ENCODE data around the gene NF1. TPM values are rescaled to one million over a fixed set of nuclear protein-coding genes. Genes with fewer than 3 reads are reported as not detected.
A peak's percentile ranks its signal among the peaks of the same experiment; 100 is the strongest.
"Not testable (repeated sequence)": the region's sequence is repeated elsewhere in the genome, so short reads cannot be mapped to it uniquely, and the experiment has no call there.

The NF1 gene
- total RNA-seq, 1 donor from 2014 or later = 82.5 TPM

DNA sequence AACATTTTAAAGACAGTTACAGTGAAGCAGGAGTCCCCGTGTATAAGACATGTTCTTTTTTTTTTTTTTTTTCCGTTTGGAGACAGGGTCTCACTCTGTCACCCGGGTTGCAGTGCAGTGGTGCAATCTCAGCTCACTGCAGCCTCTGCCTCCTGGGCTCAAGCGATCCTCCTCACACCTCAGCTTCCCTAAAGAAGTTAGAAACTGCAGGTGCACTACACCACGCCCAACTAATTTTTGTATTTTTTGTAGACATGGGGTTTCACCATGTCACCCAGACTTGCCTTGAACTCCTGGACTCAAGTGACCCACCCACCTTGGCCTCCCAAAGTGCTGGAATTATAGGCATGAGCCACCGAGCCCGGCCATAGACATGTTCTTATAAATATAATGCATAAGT is 216.1 kb downstream of the NF1 start:
- Mint-ChIP-seq H3K27me3 (no peaks in the 10 kb centered on the region), H3K4me1 (ENCODE audit: low read depth) (peaks cover 3% of the 10 kb centered on the region), H3K4me3 (ENCODE audit: low read depth) (no peak overlapping the region), H3K9me3 (ENCODE audit: low read depth) (no peaks in the 10 kb centered on the region), H3K27ac (no peak overlapping the region), H3K36me3 (ENCODE audit: insufficient read depth) (peaks cover 3% of the 10 kb centered on the region)
- DNase-seq (ENCODE audit: low spot score, unreplicated experiment) = no peak
- TF ChIP-seq, protein P1, sequence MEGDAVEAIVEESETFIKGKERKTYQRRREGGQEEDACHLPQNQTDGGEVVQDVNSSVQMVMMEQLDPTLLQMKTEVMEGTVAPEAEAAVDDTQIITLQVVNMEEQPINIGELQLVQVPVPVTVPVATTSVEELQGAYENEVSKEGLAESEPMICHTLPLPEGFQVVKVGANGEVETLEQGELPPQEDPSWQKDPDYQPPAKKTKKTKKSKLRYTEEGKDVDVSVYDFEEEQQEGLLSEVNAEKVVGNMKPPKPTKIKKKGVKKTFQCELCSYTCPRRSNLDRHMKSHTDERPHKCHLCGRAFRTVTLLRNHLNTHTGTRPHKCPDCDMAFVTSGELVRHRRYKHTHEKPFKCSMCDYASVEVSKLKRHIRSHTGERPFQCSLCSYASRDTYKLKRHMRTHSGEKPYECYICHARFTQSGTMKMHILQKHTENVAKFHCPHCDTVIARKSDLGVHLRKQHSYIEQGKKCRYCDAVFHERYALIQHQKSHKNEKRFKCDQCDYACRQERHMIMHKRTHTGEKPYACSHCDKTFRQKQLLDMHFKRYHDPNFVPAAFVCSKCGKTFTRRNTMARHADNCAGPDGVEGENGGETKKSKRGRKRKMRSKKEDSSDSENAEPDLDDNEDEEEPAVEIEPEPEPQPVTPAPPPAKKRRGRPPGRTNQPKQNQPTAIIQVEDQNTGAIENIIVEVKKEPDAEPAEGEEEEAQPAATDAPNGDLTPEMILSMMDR (IDR thresholded peaks at IDR 0.05; ENCODE audit: unreplicated experiment) = no peak

DNA sequence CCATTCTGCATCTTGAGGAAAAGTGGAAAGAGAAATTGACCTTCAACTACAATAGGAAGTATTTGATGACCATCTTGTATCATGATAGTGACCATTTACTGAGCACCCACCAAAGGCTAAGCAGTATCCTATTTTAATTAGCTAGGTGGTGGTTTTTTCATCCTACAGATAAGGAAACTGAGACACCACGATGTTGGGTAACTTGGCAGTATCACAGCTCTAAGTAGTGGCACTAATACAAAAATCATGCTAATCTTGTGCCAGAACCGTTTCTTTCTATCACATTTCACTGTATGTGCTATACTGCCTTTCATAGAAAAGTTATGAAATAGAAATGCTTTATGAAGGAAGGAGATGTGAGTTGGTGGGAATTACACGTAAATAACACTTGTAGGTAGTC is 216.7 kb downstream of the NF1 start:
- Mint-ChIP-seq H3K27me3 (no peaks in the 10 kb centered on the region), H3K9me3 (ENCODE audit: low read depth) (no peaks in the 10 kb centered on the region), H3K36me3 (ENCODE audit: insufficient read depth) (peaks cover 3% of the 10 kb centered on the region)

DNA sequence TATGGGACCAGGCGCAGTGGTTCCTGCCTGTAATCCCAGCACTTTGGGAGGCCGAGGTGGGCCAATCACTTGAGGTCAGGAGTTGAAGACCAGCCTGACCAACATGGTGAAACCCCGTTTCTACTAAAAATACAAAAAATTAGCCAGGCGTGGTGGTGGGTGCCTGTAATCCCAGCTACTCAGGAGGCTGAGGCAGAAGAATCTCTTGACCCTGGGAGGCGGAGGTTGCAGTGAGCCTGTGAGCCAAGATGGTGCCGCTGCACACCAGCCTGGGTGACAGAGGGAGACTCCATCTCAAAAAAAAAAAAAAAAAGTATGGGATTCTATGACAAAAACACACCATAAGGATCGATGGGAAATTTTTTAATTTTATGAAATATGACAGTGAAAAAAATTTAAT is 217.4 kb downstream of the NF1 start:
- not testable (repeated sequence) for H3K36me3 Mint-ChIP-seq (ENCODE audit: insufficient read depth); DNase-seq (ENCODE audit: low spot score, unreplicated experiment); H3K4me3 Mint-ChIP-seq (ENCODE audit: low read depth); H3K4me1 Mint-ChIP-seq (ENCODE audit: low read depth); H3K27ac Mint-ChIP-seq; H3K9me3 Mint-ChIP-seq (ENCODE audit: low read depth); H3K27me3 Mint-ChIP-seq

More for the DNA sequence above, 216.7 kb downstream of the NF1 start:
- H3K27ac Mint-ChIP-seq = no peak overlapping the region
- TF ChIP-seq, protein P1 (IDR thresholded peaks at IDR 0.05; ENCODE audit: unreplicated experiment) = no peak
- DNase-seq (ENCODE audit: low spot score, unreplicated experiment) = no peak
- no peak overlapping the region for H3K4me3 Mint-ChIP-seq (ENCODE audit: low read depth)
- peaks cover 3% of the 10 kb centered on the region for H3K4me1 Mint-ChIP-seq (ENCODE audit: low read depth)

DNA sequence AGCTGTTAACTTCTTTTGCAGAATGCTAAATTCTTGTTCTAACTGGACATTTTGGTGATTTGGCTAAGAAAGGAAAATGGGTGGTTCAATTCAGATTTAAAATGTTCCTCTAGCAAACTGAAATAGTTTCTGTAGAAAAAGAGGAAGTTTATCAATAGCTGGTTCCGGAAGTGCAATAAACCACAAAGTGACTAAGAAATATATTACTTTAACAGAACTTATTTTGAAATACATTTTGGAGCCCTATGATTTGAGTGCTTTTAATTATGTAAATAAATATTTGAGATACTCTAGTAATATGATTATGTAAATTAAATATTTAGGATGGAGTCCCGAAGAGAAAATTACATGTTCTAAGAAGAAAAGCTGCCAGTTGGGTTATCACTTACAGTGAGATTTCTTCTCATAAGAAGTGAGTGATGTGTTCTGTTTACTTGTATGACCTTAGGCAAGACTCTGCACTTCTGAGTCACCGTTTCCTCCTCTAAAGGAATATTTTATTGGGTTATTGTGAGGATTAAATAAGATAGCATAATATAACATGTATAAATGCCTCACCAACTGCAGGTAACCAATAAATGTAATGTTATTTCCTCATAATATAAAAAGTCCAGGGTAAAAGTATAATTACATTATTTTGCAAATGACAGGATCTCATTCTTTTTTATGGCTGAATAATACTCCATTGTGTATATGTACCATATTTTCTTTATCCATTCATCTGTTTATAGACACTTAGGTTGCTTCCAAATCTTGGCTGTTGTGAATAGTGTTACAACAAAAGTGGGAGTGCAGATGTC is 219.4 kb downstream of the NF1 start, which contains the start of gene EVI2B:
TSS of gene EVI2B (minus strand) at position 73 of the 800 bp plus-strand sequence. CDS start 8,445 bp downstream, outside the sequence.
- Mint-ChIP-seq H3K27ac (peak within 1 kb of the TSS; percentile 24), H3K9me3 (ENCODE audit: low read depth) (no peaks in the 10 kb centered on the region), H3K4me1 (ENCODE audit: low read depth) (peaks cover 8% of the 10 kb centered on the region), H3K4me3 (ENCODE audit: low read depth) (no peak within 1 kb of the TSS), H3K27me3 (no peaks in the 10 kb centered on the region), H3K36me3 (ENCODE audit: insufficient read depth) (peaks cover 1% of the 10 kb centered on the region)
- TF ChIP-seq, protein P1 (IDR thresholded peaks at IDR 0.05; ENCODE audit: unreplicated experiment) = no peak
- no peak for DNase-seq (ENCODE audit: low spot score, unreplicated experiment)

DNA sequence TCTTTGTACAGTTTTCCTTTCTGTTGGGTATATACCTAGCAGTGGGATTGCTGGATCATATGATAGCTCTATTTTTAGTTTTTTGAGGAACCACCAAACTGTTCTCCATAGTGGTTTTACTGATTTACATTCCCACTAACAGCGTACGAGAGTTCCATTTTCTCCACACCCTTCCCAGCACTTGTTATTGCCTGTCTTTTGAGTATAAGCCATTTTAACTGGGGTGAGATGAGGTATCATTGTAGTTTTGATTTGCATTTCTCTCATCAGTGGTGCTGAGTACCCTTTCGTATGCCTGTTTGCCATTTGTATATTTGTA is 220.0 kb downstream of the NF1 start:
- Mint-ChIP-seq H3K4me1 (ENCODE audit: low read depth) (peaks cover 8% of the 10 kb centered on the region), H3K36me3 (ENCODE audit: insufficient read depth) (peaks cover 1% of the 10 kb centered on the region), H3K27ac (no peak overlapping the region), H3K4me3 (ENCODE audit: low read depth) (no peak overlapping the region), H3K9me3 (ENCODE audit: low read depth) (no peaks in the 10 kb centered on the region), H3K27me3 (no peaks in the 10 kb centered on the region)
- TF ChIP-seq, protein P1 (IDR thresholded peaks at IDR 0.05; ENCODE audit: unreplicated experiment) = no peak
- no peak for DNase-seq (ENCODE audit: low spot score, unreplicated experiment)

DNA sequence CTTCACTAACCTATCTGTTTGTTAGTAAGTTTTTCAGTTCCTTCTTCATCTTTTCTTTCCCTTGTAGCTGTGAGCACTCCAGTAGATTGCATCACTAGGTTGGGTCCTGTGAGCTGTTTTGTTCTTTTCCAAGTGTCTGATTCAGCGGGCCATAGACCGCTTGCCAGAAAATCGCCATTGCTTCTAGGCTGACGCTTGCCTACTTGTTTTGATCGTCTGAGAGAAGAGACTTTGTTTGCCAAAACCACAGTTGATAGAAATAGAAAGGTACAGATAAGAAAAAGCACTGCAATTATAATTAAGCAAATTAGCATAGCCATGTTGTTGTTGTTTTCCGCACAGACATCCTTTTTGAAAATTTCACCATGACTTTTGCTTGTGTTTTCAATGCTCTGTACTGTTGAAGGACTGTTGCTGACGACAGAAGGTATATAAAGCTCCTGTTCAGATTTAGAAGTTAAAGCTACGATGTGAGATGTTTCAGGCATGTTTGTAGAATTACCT is 223.6 kb downstream of the NF1 start:
- TF ChIP-seq, protein P1 (IDR thresholded peaks at IDR 0.05; ENCODE audit: unreplicated experiment) = no peak
- Mint-ChIP-seq H3K9me3 (ENCODE audit: low read depth) (no peaks in the 10 kb centered on the region), H3K4me3 (ENCODE audit: low read depth) (no peak overlapping the region), H3K4me1 (ENCODE audit: low read depth) (peaks cover 8% of the 10 kb centered on the region), H3K36me3 (ENCODE audit: insufficient read depth) (peaks cover 2% of the 10 kb centered on the region), H3K27ac (no peak overlapping the region), H3K27me3 (no peaks in the 10 kb centered on the region)
- no peak for DNase-seq (ENCODE audit: low spot score, unreplicated experiment)

All from progenitor cell of endocrine pancreas (in vitro differentiated cells).